Dedifferentiated amniotic fluid mesenchymal stem cell (primary cell): ENCODE data around the gene FHIT.
"Not testable (repeated sequence)": the region's sequence is repeated elsewhere in the genome, so short reads cannot be mapped to it uniquely, and the experiment has no call there.

Experiments
- DNase-seq: peaks from one replicate; pipeline ENCODE4 v3.0.0-alpha.2; 2016; ENCODE audit errors: extremely low spot score

FHIT gene

DNA sequence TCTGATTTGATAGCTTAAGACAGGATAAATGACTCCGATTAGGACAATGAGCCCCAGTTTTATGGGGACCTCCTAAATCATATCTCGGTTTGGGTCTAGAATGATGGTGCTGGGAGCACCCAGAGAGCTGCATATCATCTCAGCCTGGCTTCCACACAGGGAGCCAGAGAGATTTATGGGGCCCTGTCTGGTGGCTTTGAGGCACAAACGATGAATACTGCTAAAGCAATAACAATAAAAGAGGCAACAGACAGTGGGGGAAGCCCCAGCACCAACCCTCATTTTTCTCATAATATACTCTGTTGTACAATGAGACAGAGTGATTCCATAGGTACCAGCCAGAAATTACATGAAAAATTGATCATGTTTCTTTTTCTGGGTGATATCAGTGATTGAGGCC lies 1312.4 kb downstream of the FHIT start:
- no peak for DNase-seq

DNA sequence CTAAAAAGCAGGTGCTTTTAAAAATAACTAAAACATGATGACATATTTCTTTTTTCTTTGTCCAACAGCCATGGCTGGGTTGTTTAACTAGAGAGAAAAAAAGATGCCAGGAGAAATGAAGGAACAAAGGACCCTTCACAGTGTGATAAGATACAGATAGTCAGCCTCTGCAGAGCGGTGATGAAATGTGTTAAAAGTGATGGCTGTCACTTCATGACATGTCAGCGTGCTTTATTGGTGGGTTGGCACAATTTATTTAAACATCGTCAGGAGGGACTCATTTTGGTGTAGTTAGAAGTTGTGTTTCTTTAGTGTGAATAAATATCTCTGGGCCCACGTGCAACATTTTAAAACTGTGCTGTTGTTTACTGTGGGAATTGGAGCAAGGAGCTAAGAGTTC lies 1314.1 kb downstream of the FHIT start:
- no peak for DNase-seq

DNA sequence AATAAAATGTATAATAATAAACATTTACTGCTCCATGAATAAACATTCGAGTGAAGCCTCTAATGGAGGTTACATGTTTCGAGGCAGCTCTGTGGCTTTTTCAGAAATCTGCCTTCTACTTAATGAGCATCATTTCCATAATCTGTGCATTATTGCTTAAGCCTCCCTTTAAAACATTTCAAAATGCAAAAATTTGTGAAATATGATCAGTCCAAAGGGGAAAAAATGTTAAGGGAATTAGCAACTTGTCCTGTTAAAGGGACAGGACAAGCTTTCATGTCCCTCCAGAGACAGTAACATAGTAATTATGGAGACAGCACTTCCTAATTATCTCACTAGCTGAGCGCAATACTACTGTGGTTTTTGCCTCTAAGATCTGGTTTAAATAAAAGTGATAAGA lies 1314.8 kb downstream of the FHIT start:
- DNase-seq: no peak

DNA sequence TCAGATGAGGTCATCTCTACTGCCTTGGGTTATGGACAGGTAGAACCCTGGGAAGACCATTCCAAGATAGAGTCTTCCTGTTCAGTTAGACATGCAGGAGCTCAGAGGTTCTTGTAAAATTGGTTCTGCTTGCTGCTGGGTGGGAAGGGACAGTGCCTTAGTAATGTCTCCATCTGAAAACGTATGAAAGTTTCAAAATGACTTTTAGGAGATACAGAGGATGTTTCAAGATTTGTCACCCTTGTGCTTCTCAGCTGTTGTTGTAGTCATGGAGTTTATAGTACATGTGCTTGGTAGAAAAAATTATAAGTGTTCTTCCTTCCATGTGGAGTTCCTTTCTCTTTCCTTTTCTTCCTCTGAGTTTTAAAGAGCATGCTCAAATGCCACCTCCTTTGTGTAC lies 1316.2 kb downstream of the FHIT start:
- no peak for DNase-seq

DNA sequence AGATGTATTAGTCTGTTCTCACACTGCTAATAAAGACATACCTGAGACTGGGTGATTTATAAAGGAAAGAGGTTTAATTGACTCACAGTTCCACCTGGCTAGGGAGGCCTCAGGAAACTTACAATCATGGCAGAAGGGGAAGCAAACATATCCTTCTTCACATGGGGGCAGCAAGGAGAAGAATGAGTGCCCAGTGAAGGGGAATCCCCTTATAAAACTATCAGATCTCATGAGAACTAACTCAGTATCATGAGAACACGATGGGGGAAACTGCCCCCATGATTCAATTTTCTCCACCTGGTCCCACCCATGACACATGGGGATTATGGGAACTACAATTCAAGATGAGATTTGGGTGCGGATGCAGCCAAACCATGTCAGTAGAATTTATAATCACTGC lies 1316.7 kb downstream of the FHIT start:
- DNase-seq: not testable (repeated sequence)

DNA sequence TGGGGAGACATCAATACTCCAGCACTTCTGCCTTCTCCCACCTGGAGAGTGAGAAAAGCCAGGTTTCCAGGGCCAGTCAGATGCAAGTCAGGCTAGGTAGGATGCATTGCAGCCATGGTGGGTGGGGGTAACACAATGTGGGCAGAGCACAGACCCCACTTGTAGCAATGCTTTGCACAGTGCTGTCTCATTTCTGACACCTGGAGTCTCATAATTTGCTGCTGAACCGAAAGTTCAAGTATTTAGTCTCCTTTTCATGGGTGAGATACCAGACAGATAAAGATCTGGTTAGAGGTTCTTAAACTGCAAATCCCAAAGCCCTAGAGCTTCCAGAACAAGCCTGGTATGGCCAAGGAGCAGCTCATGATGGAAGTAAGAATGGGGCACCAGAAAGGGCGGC lies 1321.1 kb downstream of the FHIT start:
- DNase-seq: no peak

DNA sequence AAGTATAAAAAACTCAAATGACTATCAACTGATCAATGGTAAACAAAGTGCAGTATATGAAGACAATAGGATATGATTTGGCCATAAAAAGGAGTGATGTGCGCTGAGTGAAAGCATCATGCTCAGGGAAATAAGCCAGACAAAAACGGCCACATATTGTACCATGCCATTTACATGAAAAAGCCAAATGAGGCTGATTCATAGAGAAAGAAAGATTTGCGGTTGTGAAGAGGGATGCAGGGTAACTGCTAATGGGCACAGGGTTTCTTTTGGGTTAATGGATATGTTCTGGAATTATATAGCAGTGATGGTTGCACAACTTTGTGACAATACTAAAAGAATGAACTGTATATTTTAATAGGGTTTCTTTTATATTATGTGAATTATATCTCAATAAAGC lies 1324.2 kb downstream of the FHIT start:
- no peak for DNase-seq

DNA sequence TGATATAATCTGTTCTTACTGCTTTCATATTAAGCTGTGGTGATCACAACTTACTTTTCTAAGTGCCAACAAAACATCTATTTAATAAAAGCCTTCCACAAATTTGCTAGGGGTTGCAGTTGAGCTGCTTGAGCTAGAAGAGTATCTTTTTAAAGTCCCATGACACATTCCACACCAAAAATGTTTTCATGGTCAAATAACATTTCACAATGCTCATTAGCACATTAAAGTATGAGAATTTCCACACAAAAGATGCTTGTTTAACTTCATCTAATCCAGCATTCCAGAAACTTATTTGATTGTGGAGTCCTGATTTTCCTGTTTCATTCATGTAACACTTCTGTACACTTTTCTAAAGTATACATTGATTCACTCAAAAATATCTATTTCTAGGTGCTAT lies 1325.3 kb downstream of the FHIT start:
- DNase-seq: no peak

DNA sequence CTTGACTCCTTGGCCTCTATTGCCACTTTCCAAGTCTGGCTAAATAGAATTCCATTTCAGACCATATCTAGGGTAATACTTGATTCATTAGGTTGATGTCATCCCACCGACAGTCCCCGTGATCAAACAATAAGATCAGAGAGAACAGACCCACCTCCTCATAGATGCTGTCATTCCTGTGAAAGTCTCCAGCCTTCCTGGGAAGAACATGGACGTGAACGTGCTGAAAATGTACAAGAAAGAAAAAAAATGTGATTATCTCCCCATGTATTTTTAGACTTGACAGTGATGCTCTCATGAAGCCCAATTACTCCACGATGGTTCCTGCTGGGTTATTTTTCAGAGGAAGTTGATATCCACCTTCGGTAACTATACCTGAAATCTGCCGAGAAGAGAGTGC lies 1329.1 kb downstream of the FHIT start:
- DNase-seq: no peak

DNA sequence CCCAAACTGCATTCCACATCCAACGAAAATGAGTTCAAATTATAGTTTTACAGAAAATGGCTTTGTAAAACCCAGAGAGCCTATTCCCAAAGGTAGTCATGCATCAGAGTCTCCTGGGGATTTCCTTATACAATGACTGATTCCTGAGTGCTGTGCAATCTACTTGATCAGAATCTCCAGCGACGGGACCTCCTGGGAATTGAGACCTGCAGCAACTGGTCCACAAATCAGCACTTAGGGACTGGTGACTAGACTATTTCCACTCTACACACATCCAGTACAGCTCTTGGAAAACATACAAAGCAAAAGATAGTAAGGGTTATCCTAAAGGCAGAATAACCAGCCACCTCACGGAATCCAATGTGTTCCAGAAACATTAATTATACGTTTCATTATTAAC lies 1330.4 kb downstream of the FHIT start:
- no peak for DNase-seq

DNA sequence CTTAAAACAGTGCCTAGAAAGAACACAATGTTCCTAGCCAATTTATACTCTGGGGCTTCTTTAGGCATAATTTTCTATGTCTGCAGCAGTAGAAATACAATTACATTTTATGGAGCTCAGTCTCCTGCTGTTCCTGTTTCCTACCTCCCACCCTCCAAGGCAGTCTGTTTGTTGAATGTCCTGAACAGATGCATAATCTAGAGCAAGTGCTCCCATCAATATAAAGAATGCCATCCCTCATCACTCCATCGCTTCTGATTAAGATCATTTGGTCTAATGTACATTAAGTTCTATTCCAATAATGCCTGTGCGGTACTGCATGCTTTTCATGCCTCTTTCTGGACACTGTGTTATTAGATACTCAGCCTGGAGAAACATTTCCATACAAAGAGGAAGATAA lies 1331.7 kb downstream of the FHIT start:
- DNase-seq: no peak

DNA sequence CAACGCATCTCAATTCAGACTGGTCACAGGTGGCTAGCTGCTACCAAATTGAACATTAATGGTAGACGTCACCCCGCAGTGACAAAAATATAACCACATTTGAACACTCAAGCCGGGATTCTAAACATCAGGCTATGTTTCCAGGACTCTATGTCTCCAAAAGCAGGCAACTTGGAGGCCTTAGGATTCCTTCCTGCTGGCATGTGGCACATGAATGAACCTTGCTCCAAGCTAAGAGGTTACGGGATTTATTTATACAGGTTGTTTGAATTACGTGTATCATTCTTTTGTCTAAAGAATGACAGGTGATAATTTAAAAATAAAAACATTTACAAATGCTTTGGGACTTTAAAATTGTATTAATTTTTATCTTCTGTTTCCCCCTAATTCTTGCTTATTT lies 1337.0 kb downstream of the FHIT start:
- DNase-seq: no peak

DNA sequence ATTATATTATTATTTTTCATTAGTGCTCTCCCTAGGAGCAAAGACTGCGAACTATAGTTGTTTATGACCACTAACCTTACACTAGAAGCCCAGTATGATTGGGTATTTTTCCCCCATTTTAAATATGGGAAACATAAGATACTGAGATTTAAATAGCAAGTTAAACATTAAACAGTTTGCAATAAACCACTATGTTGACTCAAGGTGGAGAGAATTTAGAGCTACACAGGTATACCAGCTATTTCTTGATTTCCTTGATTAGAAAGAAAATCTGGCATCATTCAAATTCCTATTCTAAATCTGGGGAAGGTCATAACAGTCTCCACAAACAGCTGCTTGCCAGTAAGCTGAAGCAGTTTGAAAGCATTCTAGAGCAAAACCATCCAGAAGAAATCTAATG lies 1337.6 kb downstream of the FHIT start:
- DNase-seq: no peak

DNA sequence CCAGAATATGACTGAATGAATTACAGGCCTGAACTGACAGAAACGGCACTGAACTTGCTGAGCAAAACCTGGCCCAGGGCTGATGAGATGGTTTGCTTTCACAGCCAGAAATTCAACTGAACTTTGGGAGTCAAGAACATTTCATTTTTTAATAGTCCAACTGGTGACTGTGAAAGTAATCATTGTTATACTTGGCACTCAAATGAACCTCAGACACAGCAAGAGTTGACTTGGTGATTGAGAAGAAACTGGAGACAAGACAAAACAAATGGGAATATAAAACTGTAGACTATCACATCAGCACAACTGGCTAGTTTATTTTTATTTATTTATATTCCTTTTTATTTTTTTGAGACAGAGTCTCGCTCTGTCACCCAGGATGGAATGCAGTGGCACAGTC lies 1342.6 kb downstream of the FHIT start:
- DNase-seq: no peak

DNA sequence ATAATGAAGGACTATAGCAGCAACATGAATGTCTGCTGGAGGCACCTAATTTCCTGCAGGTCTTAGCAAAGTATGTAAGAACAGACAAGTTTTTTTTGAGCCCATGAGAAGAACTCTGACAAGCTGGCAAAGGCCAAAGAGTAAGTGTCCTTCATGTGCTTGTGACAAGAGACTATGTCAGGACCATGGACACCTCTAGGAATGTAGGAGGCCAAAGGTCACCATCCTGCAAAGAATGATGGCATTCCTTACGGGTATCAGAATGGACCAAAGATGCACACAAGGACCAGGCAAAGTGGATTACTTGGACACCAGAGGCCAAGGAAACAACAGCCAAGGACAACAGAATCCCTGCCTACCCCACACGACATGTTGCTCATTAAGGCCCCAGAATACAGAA lies 1343.0 kb downstream of the FHIT start:
- DNase-seq: no peak

DNA sequence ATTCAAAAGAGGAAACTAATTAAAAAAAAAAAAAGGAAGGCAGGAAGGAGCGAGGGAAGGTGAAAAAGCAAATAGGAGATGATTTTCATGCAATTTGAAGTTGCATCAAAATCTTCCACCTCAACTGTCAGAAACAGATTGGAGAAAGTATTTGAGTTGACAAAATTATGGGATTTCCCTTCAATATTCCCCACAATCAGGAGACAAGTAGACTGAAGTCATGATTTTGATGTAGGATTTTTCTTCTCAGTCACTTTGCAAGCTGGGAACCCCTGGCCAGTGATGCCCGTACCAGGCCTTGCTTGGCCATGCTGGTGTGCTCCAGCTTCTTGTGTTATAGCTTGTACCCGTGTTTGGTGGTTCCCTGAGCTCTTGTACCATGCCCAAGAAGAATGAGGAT lies 1347.0 kb downstream of the FHIT start:
- no peak for DNase-seq

DNA sequence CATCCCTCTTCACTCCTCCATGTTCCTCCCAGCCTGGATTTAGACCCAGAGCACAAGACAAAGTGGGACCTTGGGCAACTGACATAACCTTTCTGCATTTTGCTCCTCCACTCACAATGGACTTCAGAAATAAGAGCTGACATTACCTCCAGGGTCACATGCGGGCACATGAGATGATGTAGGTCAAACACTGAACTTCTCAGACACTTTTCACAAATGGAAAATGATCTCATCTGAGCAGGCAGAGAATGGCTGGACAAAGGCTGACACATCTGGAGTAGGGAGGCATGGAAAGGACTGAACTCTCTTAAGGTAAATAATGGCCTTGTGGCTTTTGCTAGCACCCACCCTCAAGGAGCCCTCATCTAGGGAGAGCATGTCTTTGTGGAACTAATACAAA lies 1352.2 kb downstream of the FHIT start:
- DNase-seq: no peak

DNA sequence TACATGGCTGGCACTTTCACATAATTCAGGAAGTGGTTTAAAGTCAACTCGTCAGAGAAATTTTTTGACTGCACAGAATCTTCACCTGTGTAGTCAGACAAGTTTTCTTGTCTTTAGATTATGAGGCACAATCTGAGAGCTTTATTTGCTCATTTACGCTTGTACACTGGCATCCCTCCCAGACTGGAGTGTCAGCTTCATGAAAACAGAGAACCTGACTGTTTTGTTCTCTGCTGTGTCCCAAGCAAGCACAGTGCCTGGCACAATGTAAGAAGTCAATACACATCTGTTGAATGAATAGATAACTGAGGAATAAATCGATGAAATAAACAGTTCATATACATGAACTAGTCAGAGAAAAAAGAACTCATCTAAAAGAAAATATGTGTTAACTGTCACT lies 1355.3 kb downstream of the FHIT start:
- DNase-seq: no peak

DNA sequence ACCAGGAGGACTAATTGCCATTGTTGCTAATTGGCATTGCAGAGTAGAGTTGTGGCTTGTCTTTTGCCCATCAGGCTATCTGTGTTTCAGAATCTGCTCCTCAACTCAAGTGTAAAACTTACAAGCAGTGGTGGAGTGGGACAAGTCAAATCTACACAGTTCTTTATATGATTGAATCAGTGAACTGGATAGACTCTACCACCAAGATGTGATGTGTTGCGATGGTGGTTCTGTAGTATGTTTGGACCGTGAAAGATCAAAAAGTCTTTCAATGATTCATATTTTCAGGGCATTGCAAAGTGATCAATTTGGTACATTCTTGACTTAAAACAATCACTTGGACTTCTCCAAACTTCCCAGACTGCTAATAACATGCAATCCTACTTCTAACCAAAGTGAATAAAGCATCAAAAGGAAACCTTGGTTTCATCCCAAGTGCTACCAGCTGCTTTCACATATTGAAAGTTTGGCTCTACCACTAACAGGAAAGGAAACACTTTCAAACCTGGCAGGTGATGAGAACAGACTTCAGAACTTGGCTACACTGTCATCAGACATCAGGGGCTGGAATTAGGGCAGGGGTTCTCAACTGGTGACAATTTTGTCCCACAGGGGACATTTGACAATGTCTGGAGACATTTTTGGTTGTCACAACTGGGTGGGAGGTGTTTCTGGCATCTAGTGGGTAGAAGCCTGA lies 1356.7 kb downstream of the FHIT start:
- no peak for DNase-seq

DNA sequence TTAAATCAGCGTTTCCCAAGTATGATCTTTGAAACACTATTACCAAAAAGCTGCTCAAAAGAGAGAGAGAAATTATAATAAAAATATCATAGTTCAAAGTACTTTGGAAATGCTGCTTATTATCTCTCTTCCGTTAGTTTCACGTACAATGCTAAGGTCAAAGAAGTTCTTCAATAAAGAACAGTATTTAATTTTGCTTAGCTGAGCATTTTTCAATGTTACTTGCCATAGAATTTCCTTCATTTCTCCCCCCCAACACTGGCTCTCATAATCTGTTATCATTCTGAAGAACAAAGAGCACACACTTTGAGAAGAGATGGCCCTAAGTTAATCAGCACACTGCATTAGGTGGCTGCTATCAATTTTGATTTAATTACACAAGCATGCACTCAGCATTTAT lies 1360.6 kb downstream of the FHIT start:
- DNase-seq: no peak

DNA sequence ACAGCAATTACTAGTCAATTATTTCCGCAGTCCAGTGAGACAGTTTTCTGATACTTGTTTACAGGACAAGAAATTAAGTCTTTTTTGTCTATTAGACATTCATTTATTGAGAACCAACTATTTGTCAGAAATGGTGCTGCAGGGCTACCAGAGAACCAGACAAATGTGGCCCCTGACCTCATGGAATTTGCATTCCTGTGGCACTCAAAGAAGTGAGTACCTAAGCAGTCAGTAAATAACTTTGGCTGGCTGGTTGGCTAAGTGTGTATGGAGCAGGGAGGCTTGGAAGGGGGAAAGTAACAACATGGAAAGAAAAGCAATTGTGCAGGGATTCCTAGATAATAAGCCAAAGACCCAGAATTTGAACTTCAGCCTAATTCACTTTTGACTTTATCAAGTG lies 1364.5 kb downstream of the FHIT start:
- DNase-seq: no peak

DNA sequence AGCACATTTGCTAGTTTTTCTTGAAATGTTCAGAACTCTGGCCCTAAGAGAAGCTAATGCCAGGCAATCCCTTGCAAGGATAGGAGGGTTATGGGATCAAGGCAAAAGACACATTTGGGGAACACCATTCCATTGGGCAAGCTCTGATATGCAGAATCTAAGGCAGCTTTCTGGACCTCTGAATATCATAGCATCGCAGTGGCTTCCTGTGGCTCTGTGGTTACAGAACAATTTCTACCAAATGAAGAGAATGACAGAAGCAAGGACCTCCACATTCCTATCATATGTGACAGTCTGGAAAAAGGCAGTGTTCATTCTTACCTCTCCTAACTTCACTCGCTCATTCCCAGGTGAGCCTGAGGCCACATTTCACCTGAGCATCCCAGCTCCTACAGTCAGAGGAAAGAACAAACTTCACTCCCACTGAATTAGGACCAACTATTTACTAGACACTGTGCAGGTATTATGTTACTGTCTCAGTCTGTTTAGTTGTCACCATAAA lies 1365.3 kb downstream of the FHIT start:
- no peak for DNase-seq

DNA sequence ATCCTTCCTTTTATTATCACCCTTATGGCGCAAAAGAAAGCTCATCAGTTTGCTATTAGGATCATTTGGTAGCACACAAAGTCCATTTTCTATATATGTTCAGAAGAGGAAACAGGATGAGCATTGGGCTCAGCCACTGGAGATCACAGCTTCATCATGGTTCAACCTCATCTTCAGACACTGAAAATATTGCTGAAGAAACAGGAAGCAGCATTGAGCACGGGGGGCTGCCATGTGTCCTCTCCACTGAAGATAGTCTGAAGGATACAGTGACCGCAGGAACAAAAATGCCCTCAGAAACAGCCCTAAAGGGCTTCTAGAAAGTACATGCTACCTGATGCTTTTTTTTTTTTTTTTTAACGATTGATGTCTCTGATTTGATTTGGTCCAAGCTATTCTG lies 1366.2 kb downstream of the FHIT start:
- no peak for DNase-seq

DNA sequence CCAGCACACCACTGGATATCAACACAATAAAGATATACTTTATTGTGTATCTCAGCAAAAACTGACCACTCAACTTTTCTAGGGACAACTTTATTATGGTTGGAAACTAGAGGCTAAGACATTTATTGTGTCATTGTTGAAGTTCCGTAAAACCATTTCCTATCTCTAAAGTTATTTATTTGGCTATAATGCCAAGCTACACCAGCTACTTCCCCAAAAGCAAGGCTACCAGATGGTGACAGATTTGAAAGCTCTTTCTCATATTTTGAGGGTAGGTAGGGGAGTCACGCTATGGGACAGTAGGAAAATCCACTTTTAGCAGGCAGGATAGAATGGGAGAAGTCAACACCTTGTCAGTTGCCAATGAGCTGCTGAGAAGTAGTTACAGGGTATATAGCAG lies 1366.8 kb downstream of the FHIT start:
- no peak for DNase-seq
